NCI-H1105 (cell line): ENCODE data around the gene TASP1.

Experiments used
- DNase-seq: peaks from one replicate; lab custom pipeline; 2025; lab: John Stamatoyannopoulos, UW

TASP1 gene

GRCh38 chr20:13342469-13343242 is 296.1 kb downstream of the TASP1 start:
- DNase-seq = no peak

DNA sequence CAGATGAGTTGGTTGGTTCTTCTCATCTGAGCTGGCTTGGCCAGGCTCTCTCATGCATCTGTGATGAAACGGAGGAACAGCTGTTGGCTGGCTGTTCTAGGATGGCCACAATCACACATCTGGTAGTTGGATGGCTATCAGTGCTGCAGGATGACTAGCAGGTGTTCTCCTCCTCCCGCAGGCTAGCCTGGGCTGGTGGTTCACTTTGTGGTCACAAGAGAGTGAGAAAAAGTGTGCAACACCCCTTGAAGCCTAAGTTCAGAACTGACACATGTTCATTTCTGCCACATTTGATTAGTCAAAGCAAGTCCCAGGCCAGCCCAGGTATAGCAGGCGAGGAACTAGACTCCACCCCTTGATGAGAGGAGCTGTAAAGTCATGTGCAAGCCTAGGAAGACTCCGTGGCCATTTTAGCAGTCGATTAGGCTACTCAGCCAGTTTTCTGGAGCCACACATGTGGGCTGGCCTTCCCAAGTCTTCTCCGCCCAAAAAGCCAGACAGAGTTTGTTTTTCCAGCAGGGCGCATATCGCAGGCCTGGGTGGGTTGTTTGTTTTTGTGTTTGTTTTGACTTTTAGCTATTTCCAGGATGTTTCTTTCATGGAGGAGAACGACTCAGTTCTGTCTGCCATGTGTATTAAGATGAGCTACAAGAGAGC is 296.9 kb downstream of the TASP1 start:
- DNase-seq = no peak

DNA sequence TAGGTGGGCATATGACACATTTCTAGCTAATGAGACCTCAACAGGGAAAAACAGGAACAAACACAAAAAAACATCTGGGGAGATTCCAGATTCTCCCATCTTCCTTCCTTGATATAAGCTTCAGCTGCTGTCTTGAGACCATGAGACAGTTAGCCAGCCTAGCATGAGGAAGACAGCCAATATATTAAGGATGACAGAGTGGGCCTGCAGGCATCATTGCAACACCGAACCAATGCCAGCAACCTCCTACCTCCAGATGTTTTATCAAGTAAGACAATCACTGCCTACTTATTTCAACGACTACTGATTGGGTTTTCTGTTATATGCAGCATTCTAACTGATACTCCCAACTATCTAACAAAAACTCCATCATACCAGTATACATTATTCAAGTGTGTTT is 298.6 kb downstream of the TASP1 start:
- no peak for DNase-seq
